ENCODE results near the gene PKIB.

- TF ChIP-seq, protein P1, sequence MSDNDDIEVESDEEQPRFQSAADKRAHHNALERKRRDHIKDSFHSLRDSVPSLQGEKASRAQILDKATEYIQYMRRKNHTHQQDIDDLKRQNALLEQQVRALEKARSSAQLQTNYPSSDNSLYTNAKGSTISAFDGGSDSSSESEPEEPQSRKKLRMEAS (IDR thresholded peaks at IDR 0.05), result no peak
- TF ChIP-seq TAF1 (IDR thresholded peaks at IDR 0.05; ENCODE audit: low read depth) (no peak), YY1 (IDR thresholded peaks at IDR 0.05; ENCODE audit: low read depth) (no peak), CREB1 (IDR thresholded peaks at IDR 0.05; ENCODE audit: low read depth) (no peak), RAD21 (IDR thresholded peaks at IDR 0.05; ENCODE audit: low read depth) (no peak), FOXM1 (IDR thresholded peaks at IDR 0.05; ENCODE audit: borderline replicate concordance, low read depth) (no peak), CEBPB (IDR thresholded peaks at IDR 0.05) (no peak), NFIC (IDR thresholded peaks at IDR 0.05) (no peak), EP300 (IDR thresholded peaks at IDR 0.05; ENCODE audit: borderline replicate concordance) (no peak), EGR1 (IDR thresholded peaks at IDR 0.05) (no peak)
These were observed 38.5 kb downstream of the PKIB start for GRCh38 chr6:122648726-122649125.

Measured in Ishikawa (cell line).